22Rv1 (cell line): ENCODE measurements around the gene EFEMP1.

Experiments
- H3K27ac ChIP-seq: fragments of 450-650 bp; 2 replicates; pipeline ENCODE4 v1.5.1; 2017
- CTCF ChIP-seq: fragments of 450-650 bp; IDR thresholded peaks from 2 replicates; pipeline ENCODE4 v1.5.1; 2017; ENCODE audit warnings: mild to moderate bottlenecking
- ZFX ChIP-seq: fragments of 450-650 bp; IDR thresholded peaks from 2 replicates; pipeline ENCODE4 v1.6.1; 2017; ENCODE audit warnings: antibody characterized with exemption, borderline replicate concordance

The EFEMP1 gene

DNA sequence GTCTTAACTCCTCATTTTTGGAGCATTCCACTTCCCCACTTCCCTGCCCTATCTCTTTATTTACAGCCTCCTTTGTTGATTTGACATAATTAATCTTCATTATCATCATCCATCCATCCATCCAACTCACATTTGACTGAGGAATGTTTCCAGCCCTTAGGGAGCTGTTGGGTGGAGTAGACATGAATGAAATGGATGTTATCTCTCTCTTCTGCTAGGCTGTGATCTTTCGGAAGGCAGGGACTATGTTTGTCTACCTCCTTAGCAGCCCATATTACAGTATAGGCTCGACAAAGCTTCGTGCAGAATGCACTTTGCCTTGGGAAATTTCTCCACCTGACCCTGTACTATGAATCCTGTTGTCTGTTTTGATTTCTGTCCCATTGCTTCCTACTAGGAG, 7.7 kb upstream of the EFEMP1 start:
- H3K27ac ChIP-seq = no peak overlapping the region
- no peak for TF ChIP-seq CTCF
- TF ChIP-seq ZFX = no peak

DNA sequence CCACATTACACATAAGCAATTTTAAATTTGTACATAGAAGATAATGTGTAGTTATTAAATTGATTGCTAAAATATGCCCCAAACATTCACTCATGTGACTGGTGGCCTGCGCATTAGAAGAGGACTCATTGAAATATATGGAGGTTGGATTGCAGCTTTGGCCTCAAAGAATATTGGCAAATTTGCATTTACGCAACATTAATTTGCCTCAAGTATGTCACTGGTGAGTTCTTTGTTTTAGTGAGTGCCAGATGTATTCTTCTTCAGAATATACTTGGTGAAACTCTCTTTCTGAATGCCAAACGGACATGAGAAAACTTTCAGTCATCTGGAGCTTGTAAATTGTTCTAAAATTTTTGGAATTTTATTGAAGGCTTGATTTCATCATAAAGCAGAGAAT, 5.9 kb upstream of the EFEMP1 start:
- TF ChIP-seq CTCF = no peak
- no peak for TF ChIP-seq ZFX
- H3K27ac ChIP-seq = no peak overlapping the region

DNA sequence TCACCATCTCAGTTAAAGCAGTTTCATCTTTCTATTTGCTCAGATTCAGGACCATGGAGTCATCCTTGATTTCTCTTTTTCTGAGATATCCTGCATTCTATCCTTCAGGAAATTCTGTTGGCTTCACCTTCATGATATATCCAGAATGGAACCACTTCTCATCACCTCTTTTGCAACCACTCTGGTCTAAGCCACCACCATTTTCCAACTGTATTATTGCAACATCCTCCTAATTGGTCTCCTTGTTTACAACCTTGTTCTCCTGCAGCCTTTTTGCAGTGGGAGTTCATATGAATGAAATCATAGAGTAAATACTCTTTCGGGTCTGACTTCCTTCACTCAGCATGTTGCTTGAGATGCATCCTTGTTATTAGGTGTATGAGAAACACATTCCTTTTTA, 3.4 kb upstream of the EFEMP1 start:
- no peak for TF ChIP-seq ZFX
- no peak for TF ChIP-seq CTCF
- H3K27ac ChIP-seq = no peak overlapping the region

GRCh38 chr2:55926246-55926645, 2.7 kb upstream of the EFEMP1 start:
- no peak overlapping the region for H3K27ac ChIP-seq
- TF ChIP-seq CTCF (no peak), ZFX (no peak)

GRCh38 chr2:55923982-55924321, 370 bp upstream of the EFEMP1 start:
- H3K27ac ChIP-seq = no peak overlapping the region
- TF ChIP-seq CTCF (no peak), ZFX (no peak)

DNA sequence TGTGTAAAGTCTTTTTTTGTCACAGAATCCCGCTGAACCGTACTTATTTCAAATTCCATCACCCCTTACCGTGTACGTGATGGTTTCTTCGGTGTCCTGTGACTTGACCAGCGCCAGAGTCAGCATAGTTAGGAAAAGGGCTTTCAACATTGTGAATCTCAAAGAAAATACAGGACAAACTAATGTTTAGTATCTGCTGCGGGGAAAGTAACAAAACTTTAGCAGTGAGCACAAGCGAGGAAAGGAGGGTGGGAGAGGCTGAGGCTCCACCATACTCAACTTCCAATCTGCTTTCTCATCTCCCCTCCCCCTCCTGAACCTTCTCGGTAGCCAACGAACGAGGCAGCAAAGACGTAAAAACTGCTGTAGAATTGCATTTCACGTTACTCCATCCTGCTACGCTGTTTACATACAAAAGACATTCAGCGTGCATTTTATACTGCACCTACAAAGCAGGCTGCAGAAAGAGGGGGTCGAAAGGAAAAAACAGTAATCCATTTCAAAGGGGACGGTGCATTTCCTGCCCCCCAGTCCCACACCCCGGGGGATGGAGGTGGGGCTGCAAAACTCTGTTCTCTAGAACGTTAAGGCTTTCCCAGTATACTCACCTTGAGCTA, 1.2 kb downstream of the EFEMP1 start:
- TF ChIP-seq ZFX (no peak), CTCF (no peak)
- H3K27ac ChIP-seq = no peak overlapping the region

DNA sequence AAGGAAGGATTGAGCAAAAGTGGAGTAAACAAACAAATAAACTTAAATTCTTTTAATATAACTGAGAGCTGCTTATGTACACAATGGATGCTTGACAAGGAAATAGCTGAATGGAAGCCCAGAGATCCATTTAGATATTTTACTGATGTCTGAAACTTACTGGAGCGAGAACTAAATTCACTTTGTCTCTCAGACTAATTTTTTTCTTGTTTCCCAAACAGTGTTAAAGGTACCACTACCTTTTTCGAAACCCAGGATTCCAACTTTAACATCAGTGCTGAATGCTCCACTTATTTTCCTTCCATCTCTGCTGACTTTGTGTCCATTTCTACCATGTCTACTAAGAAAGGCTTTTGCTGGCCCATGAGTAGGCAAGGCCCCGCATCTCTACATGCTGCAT, 4.0 kb downstream of the EFEMP1 start:
- no peak for TF ChIP-seq ZFX
- no peak for TF ChIP-seq CTCF
- H3K27ac ChIP-seq = no peak overlapping the region
